ENCODE results near the gene METTL26.

DNA sequence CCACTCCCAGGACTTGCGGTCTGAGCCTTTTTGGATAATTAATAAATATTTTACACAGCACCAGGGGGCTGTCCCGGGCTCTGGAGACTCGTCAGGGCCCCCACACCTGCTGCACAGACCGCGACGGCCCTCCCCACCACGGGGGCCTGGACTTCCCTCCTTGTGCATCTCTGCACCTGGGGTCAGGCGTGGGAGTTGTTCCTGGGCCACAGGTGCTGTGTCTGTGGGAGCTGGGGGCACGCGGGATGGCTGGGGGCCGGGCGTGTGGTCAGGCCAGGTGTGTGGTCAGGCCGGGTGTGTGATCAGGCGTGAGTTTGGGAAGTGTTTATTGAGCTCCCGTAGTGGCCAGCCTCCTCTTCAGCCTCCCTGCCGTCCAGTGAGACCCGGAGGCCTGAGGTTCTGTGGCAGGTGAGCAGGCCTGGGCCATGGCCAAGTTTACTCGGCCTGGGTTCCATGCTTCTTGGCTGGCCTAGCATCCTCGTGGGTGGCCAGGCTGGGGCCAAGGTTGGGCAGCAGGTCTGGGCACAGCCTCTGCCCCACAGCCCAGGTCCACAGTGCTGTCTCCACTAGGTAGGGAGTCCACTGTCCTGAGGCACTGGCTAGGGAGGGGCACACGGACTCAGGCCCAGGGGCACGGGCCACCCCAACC is 42.2 kb upstream of the METTL26 start:
- TF ChIP-seq, protein P1, sequence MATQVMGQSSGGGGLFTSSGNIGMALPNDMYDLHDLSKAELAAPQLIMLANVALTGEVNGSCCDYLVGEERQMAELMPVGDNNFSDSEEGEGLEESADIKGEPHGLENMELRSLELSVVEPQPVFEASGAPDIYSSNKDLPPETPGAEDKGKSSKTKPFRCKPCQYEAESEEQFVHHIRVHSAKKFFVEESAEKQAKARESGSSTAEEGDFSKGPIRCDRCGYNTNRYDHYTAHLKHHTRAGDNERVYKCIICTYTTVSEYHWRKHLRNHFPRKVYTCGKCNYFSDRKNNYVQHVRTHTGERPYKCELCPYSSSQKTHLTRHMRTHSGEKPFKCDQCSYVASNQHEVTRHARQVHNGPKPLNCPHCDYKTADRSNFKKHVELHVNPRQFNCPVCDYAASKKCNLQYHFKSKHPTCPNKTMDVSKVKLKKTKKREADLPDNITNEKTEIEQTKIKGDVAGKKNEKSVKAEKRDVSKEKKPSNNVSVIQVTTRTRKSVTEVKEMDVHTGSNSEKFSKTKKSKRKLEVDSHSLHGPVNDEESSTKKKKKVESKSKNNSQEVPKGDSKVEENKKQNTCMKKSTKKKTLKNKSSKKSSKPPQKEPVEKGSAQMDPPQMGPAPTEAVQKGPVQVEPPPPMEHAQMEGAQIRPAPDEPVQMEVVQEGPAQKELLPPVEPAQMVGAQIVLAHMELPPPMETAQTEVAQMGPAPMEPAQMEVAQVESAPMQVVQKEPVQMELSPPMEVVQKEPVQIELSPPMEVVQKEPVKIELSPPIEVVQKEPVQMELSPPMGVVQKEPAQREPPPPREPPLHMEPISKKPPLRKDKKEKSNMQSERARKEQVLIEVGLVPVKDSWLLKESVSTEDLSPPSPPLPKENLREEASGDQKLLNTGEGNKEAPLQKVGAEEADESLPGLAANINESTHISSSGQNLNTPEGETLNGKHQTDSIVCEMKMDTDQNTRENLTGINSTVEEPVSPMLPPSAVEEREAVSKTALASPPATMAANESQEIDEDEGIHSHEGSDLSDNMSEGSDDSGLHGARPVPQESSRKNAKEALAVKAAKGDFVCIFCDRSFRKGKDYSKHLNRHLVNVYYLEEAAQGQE (IDR thresholded peaks at IDR 0.05; ENCODE audit: low read depth): no peak
- no peak for TF ChIP-seq TEAD4 (IDR thresholded peaks at IDR 0.05)
- TF ChIP-seq NFIC (IDR thresholded peaks at IDR 0.05): no peak
- TF ChIP-seq YY1 (IDR thresholded peaks at IDR 0.05; ENCODE audit: low read depth): no peak
- TF ChIP-seq TAF1 (IDR thresholded peaks at IDR 0.05; ENCODE audit: low read depth): no peak
- TF ChIP-seq EP300 (IDR thresholded peaks at IDR 0.05; ENCODE audit: borderline replicate concordance): no peak
- TF ChIP-seq RAD21 (IDR thresholded peaks at IDR 0.05; ENCODE audit: low read depth): no peak
